Mesodermal cell (in vitro differentiated cells): ENCODE results near the gene ZNF20.
"Not testable (repeated sequence)": the region's sequence is repeated elsewhere in the genome, so short reads cannot be mapped to it uniquely, and the experiment has no call there.

Source experiments
- H3K27ac ChIP-seq: 2 replicates; pipeline ENCODE4 v1.7.0; 2013; ENCODE audit warnings: mild to moderate bottlenecking, low read depth, low read length, moderate library complexity; ENCODE audit not compliant: severe bottlenecking
- H3K36me3 ChIP-seq: 2 replicates; pipeline ENCODE4 v1.7.1; 2013; ENCODE audit warnings: mild to moderate bottlenecking, low read length, moderate library complexity; ENCODE audit not compliant: control insufficient read depth, insufficient read depth
- H3K4me1 ChIP-seq: one replicate; pipeline ENCODE4 v1.7.1; 2013; ENCODE audit warnings: mild to moderate bottlenecking, low read length; ENCODE audit not compliant: insufficient read depth, control insufficient read depth, poor library complexity, severe bottlenecking
- H3K4me3 ChIP-seq: 2 replicates; pipeline ENCODE4 v1.7.0; 2013; ENCODE audit warnings: low read length, control low read depth, mild to moderate bottlenecking; ENCODE audit not compliant: insufficient read depth, poor library complexity, severe bottlenecking; ENCODE audit errors: extremely low read depth
- H3K9me3 ChIP-seq: 2 replicates; pipeline ENCODE4 v1.7.1; 2013; ENCODE audit warnings: mild to moderate bottlenecking, low read length, moderate library complexity; ENCODE audit not compliant: control insufficient read depth
- WGBS, 2 experiments: methylation state at CpG; one replicate each; pipeline ENCODE4 v1.1.5; 2013; ENCODE audit warnings: missing lambda C conversion rate in 2 of 2; ENCODE audit not compliant: insufficient coverage in 2 of 2; 5-methylcytosine and 5-hydroxymethylcytosine counted together

The ZNF20 gene

DNA sequence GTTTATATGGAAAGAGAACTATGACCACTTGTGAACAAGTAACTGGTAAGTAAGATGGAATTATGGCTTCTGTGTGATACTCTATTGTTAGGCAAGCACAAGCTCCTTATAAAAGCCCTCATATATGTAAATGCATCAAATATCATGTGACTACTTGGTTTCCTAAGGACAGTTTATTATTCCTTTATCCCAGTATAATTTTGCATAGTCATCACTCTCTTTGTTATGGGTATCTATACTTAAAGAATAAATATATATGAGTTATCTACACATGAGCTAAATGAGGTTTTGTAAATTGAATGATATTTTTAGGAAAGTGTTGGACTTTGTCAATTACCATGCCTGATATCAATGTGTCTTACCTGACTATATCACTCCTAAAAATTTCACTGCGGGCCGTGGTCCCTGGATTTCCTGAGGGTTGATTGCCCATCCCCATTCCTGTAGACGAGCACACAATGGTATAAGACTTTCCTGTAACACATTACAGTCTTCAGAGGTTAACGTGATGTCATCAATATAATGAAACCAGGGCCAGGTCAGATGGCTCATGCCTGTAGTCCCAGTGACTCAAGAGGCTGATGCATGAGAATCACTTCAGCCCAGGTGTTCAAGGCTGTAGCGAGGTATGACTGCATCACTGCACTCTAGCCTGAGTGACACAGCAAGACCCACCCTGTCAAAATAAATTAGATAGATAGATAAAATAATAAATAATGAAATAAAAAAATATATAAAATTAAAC is 54.9 kb downstream of the ZNF20 start:
- no peak overlapping the region for H3K27ac ChIP-seq
- no peaks in the 10 kb centered on the region for H3K4me1 ChIP-seq
- no peak overlapping the region for H3K4me3 ChIP-seq
- H3K9me3 ChIP-seq: peaks cover 17% of the 10 kb centered on the region
- 93 to 95% methylated on average over 3 to 4 of the region's 5 CpGs for WGBS, 2 experiments
- H3K36me3 ChIP-seq: peaks cover 4% of the 10 kb centered on the region

DNA sequence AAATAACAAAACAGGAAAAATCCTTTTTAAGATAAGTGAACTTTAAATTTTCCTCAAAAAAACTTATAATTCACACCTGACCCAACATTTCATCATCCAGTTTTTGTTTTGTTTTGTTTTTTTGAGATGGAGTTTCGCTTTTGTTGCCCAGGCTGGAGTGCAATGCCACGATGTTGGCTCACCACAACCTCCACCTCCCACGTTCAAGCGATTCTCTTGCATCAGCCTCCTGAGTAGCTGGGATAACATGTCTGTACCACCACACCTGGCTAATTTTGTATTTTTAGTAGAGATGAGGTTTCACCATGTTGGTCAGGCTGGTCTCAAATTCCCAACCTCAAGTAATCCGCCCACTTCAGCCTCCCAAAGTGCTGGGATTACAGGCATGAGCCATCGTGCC is 56.8 kb downstream of the ZNF20 start:
- WGBS, 2 experiments: 100% methylated on average over 1 of the region's 6 CpGs; no CpG with 5 or more reads in 1 of the 2 experiments
- peaks cover 26% of the 10 kb centered on the region for H3K9me3 ChIP-seq
- not testable (repeated sequence) for H3K4me1 ChIP-seq, H3K27ac ChIP-seq, H3K4me3 ChIP-seq
- H3K36me3 ChIP-seq: peaks cover 12% of the 10 kb centered on the region
